ENCODE measurements around the gene RIMS4.
"Not testable (repeated sequence)": the region's sequence is repeated elsewhere in the genome, so short reads cannot be mapped to it uniquely, and the experiment has no call there.

RIMS4 gene

DNA sequence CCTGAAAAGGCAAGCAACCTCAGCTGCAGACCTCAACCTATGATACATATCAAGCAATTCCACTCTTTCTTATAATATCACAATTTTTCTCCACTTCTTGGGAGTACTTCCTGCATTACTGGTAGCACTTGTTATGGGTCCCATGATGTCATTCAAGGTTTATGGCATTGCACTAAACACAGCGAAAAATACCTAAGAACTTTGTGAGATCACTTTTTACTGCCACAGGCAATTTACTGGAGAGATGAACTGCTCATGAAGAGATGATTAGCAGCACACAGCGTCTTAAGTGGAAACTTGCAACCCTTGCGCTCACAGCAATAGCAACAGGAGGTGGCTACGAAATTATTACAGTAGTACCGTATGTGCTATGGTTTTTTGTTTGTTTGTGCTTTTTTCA, 19.3 kb upstream of the RIMS4 start:
- no peak for DNase-seq

DNA sequence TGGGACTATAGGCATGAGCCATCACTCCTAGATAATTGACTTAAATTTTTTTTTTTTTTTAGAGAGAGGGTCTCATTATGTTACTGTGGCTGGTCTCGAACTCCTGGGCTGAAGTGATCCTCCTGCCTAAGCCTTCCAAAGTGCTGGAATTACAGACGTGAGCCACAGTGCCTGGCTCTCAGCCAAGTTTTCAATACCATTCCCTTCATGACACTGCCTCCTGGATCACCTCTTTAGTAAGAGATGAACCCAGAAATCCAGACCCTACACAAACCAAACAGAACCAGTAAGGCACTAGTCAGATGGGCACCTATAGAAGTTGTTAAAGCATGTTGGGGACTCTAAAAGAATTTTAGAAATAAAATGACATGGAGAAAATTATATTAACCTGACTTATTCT, 18.3 kb upstream of the RIMS4 start:
- no peak for DNase-seq

DNA sequence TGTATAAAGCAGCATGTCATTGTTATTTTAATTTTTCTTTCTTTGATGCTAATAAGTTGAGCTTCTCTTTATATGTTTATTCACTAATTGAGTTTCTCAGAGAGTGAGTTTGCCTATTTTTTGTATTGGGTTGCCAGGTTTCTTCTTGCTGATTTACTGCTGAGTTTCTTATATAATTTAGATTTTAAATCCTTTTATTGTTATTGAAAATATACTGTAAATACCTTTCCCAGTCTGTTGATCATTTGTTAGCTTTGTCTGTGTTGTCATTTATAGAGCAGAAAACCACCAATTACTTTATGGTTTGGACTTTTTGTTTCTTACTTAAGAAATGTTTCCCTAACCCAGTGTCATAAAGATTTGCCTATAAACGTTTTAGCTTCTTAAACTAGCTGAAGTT, 17.1 kb upstream of the RIMS4 start:
- DNase-seq, result no peak

DNA sequence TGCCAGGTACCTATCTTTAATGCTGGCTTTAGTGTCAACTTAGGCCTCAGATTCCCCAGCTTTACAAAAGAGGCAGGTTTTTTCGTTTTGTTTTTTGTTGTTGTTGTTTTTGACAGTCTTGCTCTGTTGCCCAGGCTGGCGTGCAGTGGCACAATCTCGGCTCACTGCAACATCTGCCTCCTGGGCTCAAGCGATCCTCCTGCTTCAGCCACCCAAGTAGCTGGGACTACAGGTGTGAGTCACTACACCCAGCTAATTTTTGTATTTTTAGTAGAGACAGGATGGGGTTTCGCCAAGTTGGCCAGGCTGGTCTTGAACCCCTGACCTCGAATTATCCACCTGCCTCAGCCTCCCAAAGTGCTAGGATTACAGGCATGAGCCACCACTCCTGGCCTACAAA, 11.2 kb upstream of the RIMS4 start:
- not testable (repeated sequence) for DNase-seq

DNA sequence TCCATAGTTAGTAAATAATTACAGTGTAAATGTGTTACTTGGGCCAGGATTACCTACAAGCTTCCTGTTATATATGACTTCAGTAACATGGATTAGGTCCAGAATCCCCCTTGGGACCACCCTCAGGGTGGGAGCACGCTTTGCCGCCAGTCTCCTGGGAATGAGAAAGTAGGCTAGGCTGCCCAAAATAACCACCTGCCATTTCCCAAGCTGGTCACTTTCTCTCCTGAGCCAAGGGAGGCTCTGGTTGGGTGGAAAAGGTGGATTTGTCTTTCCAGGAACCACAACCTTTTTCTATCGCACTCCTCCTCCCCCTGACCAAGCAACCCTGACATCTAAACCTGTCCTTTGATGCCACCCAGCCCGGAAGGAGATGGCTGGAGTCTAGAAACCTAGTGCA, 9.6 kb upstream of the RIMS4 start:
- no peak for DNase-seq

DNA sequence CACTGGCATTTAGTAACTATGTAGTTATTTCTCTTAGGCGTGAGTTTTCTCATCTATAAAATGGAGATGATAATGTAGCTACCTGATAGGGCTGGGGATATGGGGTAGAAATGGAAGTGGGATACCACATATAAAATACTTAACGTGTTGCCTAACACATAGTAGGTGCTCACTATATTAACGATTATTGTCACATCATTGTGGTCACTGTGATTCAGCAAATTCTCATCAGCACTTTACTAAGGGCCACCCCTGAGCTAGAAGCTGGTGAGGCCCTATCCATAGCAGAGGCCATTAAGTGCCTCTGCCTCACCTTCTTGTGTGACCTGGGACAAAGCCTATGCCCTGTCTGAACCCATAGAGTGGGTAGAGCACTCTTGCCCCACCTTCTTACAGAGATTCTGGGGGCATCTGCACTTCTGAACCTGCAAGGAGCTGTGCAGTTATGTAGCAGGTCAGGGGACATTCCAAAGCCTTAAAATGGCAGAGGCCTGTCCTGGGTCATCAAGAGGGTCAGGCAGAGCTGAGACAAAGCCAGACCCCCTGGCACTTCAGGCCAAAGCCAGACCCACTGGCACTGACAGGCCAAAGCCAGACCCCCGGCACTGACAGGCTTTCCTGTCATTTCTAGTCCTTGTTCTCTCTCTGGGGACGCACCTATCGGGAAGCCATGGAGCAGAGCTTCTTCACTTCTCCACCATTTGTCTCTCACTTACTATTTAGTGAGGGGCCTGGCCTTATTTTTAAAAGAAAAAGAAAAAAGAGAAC, 7.0 kb upstream of the RIMS4 start:
- no peak for DNase-seq

DNA sequence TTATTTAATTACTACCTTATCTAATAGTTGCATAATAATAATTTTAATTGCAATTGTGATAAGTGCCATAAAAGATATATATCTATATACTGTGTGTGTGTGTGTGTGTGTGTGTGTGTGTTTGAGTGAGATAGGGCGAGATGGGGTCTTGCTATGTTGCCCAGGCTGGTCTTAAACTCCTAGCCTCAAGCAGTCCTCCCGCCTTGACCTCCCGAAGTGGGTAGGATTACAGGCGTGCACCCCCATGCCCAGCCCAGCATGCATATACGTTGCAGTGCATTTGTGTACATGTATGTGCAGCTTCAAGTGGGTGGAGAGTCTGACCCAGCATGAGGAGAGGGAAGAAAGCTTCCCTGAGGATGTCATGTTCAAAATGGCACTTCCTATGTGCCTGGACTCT, 4.6 kb upstream of the RIMS4 start:
- DNase-seq, result no peak

DNA sequence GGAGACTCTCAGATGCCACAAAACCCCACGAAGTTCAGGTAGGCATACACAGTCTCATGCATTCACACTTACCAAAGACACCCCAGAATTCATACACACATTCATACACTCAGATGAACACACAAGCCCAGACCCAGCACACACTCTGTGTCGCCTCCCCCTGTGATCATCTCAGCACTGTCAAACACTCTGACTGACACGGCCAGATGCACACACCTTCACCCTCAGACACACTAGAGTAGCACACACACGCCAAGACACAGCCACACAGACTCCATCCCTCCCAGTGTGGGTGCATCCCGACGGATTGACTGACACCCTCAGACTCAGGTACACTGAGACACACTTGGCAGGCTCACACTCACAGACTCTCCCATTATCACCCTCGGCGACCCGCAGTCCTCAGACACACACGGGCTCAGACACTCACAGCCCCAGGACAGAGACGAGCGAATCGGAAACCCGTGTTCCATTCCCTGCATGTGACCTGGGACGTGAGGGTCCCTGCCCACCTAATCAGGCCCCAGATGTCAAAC, 872 bp upstream of the RIMS4 start:
- DNase-seq, result no peak

DNA sequence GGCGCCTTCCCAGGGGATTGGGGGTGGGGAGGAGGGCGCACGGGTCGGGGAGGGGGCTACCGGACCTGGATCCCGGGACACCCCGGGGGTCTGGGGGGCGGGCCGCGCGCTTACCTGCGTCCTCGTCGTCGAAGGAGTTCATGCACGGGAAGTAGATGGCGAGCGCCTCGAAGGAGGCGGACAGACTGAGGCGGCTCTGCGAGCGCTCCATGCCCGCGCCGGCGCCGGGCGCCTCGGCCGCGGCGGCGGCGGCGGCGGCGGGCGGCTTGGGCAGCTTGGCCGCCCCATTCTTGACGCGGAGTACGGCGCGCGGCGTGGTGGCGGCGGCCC, 320 bp downstream of the RIMS4 start:
- no peak for DNase-seq

DNA sequence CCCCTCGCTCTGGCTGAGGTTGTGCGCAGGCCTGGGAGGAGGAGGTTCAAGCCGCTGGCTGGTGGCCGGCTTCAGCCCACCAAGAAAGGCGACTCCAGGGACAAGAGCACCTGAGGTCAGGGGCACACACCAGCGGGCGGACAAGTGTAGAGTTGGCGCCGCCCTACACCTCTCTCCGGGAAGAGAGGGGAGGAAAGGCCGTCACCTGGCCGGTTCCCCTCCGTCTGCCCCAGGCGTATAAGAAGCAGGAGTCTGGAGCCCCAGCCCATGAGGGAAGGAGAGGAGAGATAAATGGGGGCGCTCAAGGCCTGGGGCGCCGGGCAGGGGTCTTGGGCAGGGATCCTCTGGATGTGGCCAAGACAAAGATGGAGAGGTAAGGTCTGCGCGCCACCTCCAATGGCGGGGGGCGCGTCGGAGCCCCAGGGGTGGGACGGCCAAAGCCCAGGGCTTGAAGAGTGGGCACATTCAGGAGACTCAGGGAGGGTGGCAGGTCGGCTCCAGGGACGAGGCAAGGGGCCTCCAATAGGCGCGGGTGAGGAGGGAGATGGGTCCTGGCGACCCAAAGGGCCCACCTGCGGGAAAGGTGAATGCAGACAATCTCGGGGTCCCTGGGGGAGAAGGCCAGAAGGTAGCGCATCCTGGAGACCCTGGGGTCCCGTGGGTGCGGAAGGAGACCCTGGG, 826 bp downstream of the RIMS4 start:
- no peak for DNase-seq

DNA sequence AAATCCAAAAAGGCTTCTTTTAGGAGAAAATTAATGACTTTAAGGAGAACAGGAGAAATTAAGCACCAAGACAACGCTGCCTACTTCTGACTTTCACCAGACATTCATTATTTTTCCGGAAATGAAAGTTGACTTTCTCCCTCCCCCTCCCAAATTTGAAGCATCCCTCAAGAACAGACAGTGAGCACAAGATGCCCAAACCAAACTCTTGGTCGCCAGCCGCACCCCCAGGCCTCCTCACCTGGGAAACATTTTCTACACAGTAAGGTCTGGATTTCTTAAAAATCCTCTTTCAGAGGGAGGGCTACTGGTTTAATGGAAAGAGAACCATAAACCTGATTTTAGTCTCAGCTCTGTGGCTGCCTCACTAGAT, 2.7 kb downstream of the RIMS4 start:
- no peak for DNase-seq

DNA sequence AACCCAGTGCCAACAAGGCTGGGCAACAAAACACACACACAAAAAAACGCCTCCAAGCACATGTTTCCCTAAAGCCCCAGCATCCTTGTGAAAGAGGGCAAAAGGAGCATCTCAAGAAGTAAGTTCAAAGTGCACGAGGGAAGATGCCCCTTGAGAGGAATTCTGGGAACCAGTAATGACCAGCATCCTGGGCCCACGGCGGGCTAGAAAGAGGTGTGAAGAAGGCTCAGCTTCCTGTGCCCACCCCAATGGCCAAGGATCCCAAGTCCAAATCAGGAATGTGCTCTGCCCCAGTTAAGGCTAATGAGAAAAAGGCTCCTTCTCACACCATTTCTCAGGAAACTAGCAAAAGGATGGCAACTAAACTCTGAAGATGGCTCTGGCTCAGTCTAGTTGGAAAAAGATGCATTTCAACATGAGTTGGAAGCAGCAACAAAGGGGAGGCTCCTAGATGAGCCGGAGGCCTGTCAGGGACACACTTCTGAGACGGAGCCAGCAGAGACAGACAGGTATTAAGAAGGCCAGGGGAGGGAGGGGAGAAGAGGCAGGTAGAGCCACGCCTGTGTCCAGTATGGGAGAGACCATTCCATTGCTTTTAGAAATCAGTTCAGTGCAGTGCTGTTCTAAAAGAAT, 3.2 kb downstream of the RIMS4 start:
- no peak for DNase-seq

DNA sequence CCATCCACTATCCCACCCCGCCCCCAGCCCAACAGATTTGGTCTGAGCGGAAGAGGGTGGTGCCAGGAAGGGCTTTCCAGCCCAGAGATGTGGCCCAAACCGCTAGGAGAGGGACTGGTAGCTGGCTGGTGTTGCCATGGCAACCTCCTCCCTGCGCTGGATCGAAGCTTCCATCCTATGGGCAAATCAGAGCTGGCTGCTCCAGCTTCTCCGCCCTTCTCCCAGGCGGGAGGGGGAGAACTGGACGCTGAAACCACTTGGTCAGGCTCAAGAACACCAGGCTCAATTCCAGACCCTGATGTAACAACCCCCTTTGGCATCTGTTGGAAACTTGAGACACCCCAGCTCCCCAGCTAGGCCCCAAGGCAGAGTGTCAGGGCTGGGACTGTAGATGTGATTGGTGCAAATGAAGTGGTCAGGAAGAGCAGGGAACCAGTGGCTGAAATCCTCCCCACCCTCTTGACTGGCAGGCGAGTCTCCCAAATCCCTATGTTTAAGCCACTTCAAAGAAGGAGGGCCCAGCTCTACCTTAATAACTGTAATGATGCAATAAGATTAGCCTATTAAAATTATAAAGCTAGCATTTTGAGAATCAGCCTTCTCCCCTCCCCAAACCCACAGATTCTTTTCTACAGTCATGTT, 4.2 kb downstream of the RIMS4 start:
- no peak for DNase-seq

DNA sequence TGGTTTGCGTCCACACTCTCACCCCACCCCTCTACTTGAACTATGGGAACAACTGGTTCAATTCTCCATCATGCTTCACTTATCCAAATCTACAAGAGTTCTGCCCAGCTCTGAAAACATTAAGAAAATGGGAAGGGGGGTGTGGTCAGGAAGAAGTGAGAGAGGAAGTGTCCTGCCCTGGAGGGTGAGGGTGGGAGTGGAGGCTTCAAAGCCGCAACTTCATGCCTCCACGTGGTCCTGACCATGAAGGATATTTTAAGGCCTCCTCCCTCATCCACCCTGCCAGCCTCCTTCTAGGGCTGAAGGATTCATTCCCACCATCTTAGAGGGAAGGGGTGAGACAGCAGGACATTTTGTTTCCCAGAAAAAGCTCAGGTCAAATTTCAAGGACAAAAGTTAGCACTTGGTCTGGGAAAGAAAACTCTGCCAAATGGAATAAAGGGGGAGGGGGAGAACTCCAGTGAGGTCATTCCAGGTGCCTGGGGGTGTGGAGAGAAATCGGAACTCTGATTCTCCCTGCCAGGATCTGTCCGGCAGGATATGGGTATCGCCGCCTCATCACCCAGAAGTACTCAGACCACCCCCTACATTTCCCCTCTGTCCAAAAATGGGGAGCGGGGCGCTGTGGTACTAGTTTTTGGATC, 4.9 kb downstream of the RIMS4 start:
- DNase-seq, result no peak

DNA sequence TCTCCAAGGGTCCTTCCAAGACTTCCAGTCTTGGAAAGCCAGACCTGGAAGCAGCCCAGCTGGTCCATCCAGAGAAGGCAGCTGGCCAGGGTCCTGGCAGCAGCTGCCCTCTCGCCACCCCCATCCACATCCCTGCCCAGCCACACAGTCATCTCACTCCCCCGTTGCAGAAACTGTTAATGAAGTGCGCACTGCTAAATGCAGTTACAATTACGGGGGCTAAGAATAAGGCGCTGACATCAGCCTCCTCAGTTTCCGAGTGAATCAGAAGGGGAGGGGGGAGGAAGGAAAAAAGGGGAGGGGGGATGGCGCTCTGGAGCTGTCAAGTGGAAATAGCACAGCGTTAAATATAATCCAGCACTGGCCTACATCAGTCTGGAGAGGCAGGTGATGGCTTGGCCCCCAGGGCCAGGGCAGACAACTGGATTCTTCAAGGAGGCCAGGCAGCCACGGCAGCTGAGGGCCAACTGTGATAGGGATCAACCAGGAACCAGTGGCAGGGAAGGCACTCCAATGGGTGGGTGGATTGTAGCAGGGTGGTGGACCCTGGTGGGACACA, 6.9 kb downstream of the RIMS4 start:
- no peak for DNase-seq

DNA sequence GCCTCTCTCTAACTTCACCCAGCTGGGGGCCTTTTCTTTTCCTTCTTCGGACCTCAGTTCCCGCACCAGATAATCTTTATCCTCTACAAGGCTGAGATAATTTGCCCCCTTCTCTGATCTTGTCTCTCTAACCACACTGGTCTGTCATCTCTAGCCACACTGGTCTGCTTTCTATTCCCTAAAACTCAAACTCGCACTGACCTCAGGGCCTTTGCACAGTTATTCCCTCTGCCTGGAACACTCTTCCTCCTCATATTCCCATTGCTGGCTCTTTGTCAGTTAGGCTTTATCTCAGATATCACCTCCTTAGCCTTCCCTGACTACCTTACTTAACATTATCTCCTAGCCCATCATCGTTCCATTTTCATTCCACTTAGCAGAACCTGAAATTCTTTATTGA, 7.6 kb downstream of the RIMS4 start:
- no peak for DNase-seq

DNA sequence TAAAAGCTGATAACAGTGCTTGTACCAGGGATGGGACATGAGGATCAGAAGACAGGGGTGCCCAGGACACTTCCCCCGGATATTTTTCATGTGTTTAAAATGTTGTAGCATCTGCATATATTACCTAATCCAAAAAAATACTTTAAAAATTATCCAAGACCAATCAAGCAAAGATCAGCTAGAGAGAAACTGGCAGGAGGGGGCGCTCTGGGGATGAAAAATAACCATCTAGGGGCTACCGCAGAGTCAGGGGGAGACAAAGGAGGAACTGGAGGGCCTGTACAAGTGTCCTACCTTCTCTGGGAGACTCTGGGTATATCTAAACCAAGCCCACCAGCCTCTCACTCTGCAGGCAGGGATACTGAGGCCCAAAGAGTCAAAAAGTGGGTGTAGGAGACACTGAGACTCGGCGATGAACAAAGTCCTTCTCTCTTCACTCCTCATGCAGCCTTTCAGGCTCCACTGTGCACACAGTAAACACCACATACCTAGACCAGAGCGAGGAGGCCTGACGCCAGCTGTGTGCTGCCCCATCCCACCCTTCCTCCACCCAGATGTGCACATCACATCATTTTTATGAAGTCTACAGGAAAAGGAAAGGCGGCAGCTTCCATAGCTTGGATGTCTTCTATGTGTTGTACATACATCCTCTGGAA, 9.8 kb downstream of the RIMS4 start:
- no peak for DNase-seq

DNA sequence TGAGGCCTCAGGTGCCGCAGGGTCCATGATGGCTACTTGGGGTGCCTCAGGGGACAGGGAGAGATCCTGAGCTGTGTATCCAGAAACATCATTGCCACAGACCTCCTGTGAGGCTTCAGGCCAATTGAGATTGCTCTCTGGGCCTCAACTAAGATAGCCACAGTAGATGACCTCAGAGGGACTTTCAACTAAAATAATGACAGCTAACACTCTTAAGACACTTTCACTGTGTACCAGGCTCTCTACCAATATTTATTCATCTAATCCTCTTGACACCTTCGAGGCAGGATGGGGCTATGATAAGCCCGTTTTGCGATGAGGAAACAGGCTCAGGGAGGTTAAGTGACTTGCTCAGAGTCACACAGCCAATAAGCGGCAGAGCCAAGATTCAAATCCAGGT, 10.7 kb downstream of the RIMS4 start:
- DNase-seq, result no peak

DNA sequence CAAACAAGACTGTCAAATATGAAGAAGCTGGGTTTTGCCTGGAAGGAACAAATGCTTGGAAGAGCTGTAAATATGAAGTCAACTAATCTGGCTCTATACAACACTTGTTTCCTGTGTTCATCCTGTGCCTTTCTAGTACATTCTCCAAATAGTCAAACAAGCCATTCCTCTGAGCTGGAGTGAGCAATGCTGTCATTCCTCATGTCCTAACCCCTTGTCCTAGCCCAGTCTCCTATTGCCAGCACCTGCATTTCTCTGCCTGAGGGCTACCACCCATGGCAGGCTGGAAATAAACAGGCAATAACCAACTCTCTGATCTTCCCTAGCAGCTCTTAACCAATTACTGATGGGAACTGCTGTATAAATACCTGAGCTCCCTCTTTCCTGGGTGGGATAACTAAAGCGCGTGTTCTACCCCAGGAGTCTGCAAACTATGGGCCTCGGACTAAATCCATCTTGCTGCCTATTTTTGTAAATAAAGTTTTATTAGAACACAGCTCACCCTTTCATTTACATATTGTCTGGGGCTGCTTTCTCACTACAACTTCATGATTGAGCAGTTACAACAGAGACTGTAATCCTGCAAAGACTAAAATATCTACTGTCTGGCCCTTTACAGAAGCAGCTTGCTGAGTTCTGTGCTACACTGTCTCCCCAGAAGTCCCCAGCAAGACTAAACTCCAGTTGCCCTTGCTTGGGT, 13.4 kb downstream of the RIMS4 start:
- DNase-seq, result no peak

DNA sequence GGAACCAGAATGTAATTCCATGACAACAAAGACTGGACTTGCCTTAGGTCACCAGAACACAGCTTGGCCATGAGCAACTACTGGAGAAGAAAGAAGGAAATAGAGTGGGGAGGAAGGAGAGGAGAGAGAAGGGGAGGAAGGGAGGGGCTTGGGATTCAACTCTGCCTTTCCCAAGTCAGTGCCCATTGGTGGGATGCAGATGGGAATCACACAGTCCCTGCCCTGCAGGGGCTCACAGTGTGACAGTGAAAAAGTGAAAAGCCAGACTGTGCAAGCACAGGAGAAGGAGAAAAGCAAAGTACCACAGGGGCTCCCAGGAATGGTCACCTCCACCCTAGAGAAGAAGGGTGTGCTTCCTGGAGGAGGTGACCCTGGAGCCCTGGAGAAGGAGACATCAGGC, 14.0 kb downstream of the RIMS4 start:
- no peak for DNase-seq

DNA sequence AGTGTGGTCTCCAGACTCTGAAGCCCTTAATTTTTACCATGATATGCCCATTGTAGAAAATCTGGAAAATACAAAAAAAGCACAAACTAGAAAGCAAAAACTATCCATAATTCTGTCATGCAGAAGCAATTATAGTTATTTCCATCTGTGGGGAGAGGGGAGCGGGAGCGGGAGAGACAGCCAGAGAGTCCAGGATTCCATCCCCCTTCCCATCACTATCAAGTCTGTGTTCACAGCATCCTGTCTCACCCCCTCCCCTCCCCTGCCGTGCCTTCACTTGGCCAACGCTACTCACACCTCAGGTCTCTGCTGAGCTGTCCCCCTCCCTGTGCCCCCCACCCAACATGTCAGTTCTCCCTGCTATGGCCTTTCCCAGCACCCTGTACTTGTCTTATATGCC, 14.5 kb downstream of the RIMS4 start:
- DNase-seq, result no peak

DNA sequence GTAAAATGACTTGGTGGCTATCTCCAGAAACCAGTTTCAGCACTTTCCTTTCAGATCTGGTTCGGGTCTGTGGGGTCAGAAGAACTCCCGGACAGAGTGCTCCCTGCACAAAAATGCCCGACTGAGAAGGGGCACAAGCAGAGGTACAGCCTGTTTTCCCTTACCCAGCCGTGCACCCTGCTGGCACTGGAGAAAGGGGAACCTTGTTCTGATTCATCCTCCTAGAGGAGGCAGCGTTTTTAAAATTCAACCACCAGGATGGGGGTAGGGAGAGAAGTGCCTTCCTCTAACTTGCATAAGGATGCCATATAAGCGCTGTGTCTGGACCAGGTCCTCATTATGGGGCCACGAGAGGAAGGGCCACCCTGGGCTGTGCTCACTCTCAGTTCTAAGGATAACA, 17.6 kb downstream of the RIMS4 start:
- DNase-seq, result no peak
